NCI-H2171 (cell line): ENCODE measurements around the gene SNRPA1.

Experiments
- DNase-seq: peaks from one replicate; lab custom pipeline; 2025; lab: John Stamatoyannopoulos, UW

SNRPA1 gene

GRCh38 chr15:101294731-101295606 is at the start of gene SNRPA1:
Gene SNRPA1 (minus strand): TSS chr15:101295248. CDS start chr15:101295178, 70 bp downstream.
- peak; percentile 94 for DNase-seq

- DNase-seq, result no peak
Measured at GRCh38 chr15:101342056-101342455, 47.0 kb upstream of the SNRPA1 start.

DNA sequence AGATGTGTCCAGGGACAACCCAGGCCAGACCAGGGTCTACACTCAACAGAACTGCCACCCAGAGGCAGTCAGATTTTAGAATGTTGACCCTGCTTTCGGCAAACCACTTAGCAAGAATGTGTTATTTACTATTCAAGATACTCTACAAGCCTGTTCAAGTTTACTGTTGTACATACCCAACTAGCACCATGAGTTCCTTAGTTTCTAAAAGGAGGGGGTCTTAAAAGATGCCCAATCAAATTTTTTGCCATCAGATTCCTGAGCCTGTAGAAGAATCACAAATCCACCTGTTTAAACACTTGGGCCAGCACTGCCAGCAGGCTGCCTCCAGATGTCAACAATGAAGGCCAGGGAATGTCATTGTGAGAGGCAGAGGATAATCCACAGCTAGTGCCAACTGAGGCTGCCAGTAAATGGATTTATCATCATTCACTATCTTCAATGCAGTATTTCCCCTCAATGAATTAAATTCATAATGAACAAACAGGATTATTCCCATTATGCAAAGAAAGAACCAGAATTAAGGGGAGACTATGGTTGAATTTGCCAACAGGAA is 43.5 kb upstream of the SNRPA1 start:
- no peak for DNase-seq

DNA sequence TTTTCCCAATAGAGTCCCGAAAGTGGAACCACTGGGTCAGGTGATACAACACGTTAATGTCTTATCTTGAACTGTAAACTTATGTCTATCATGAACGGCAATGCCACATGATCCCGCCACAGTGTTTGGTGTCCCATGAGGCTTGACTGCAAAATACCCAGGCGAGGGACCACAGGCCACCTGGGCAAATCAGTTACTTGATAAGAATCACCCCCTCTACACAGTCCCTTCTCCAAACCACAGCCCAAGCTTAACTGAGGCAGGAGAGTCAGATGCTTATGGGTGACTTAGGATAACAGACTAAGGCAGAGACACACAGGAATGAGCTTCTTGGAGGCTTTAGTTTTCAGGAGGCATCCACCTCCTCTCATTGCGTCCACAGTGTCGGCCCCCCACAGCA is 42.9 kb upstream of the SNRPA1 start:
- no peak for DNase-seq

- DNase-seq, result peak; percentile 75
Measured at GRCh38 chr15:101333907-101334789, 39.1 kb upstream of the SNRPA1 start.

- DNase-seq, result no peak
Measured at GRCh38 chr15:101332061-101332467, 37.0 kb upstream of the SNRPA1 start.

- no peak for DNase-seq
Measured at GRCh38 chr15:101329867-101330380, 34.9 kb upstream of the SNRPA1 start.

- no peak for DNase-seq
Measured at GRCh38 chr15:101329309-101329863, 34.3 kb upstream of the SNRPA1 start.

GRCh38 chr15:101328001-101328400 is 33.0 kb upstream of the SNRPA1 start:
- no peak for DNase-seq

GRCh38 chr15:101327147-101327740 is 32.2 kb upstream of the SNRPA1 start:
- no peak for DNase-seq

DNA sequence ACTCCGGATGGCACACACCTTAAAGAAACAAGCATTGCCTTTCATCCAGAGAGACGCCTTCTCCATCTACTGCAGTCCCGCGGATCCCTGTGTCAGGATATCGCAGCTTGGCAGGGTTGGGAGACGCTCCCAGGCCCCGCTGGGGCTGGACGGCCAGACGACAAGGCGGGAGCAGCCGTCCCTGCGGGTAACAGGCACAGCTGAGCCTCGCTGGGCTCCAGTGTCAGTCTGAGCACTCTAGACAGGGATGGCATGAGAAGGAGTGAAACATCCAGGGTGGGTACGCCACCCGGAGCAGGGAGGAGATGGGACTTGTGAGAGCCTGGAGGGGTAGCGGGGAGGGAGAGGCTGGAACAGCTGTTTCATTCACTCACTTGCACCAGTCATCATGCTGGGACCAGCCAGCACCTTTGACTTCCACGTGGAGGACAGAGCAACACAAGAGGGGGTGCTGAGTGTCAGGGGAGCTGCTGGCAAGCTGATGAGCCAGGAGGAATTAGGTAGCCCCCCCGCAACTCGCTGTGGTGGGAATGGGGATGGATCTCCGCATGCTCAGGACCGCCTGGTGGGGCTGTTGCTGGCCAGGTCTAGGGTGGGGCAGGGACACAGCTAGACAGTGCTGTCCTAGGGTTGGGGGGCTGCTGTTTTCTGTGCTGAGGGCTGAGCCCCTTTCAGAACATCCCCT is 31.6 kb upstream of the SNRPA1 start:
- no peak for DNase-seq

GRCh38 chr15:101326026-101326315 is 30.9 kb upstream of the SNRPA1 start:
- DNase-seq, result no peak

DNA sequence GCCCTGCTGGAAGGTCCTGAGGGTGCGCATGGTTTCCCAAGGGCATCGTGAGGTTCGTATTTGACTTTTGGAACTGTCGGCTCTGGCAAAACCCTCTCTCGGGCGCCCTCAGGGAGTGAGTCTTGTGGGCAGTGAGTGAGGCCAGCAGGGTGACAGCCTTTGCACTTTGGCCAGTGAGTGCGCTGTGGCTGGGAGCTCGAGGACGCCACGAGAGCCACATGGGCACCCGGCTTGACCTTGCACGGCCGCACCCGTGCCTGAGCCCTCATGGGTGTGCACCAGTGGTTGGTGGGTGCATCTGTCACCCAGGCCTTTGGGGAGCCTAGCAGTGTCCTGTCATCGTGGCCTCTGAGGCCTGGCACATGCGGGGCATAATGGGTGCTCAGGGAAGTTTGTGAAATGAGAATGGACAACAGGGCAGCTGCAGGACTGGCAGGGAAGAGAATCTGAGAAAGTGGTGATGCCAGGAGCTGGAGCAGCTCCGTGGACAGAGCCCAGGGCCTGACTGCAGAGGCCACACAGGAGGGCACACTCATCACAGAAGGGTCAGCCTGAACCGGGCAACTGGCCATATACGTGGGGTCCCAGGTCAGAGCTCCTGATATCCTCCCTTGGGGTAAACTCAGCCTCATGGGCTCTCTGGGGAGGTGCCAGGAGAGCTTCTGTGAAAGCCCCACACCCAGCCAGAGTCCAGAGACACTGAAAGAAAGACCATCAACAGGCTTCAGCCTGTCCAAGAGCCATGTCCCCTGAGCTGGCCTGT is 30.4 kb upstream of the SNRPA1 start:
- DNase-seq, result no peak

DNA sequence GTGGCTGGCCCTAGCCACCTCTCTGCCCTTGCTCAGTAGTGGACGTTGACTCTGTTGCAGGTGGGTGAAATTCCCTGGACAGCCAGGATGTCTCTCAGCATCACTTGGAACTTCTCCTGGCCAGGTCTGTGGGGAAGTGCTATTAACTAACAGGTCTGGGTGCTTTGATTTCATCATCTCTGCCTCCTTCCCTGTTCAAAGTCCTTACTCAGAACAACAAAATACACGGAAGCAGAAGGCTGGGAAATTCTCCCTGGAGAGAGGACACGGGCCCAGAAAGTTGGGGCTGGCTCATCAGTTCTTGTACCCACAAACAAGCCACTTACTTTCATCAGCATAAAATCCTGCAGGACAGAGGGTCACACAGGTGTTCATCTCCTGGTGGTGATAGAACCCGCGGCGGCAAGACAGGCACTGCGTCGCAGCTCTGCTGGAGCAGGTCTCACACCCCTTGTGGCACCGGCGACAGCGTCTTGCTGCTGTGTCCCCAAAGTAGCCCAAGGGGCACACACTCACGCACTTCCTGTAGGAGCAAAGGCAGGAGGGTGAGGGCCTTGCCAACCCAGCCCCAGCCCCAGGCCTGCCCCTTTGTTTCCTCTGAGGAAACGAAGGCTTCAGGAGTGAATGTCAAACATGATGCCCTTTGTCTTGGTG is 29.6 kb upstream of the SNRPA1 start:
- DNase-seq, result no peak

- DNase-seq, result no peak
Measured at GRCh38 chr15:101323793-101324523, 28.9 kb upstream of the SNRPA1 start.

DNA sequence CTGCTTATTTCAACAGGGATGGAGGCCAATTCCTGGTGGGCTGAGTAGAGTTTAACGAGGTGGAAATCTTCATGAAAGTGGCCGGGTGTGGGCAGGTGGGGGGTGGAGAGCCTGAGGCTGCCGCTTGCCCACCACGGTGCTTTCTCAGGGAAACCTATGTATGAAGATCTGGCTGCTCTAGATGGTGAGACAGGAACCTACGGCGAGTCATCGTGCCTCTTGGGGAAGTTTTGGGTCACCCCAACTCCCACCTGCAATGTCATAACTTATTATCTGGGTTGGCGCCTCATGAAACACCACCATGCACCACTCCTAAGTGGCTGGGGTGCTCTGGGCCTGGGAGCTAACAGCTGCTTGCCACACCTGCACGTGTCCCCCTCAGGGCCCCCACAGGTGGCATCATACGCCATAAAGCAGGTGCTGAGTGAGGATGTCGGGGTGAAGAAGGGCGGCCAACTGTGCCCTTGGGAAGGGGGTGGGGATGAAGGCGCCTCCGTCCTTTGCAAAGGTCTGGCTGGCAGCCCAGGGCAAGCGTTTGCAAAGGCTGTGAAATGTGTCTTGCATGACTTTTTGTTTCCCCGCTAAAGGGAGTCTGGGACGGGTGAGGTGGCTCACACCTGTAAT is 27.9 kb upstream of the SNRPA1 start:
- DNase-seq, result no peak

DNA sequence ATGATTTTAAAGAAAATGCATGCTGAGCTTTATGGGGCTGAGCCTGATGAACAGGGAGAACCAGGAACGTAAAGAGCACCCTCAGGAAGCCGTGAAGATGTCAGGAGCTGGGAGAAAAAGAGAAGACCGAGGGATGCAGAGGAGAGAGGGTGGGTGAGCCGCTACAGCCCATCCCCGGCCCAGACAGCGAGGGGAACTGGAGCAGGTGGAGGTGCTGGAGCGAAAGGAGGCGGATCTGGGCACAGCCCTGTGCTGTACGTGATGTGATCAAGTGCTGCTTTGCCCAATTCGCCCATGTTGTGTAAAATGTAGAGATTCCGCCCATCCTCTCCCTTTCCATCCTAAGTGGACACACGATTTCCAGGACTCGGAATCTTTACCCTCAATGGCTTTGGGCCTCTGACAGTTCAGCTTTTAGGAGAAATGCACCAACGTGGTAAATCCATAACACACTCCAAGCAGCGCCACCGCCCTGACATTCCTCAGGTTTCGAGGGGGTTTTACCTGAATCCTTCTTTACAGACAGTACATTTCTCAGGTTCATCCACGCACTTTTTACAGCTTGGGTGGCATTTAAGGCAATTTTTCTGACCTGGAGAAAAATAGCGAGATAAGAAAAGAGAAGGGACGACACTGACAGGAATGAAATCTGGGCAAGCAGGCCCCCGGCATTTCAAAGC is 27.1 kb upstream of the SNRPA1 start:
- DNase-seq, result no peak

DNA sequence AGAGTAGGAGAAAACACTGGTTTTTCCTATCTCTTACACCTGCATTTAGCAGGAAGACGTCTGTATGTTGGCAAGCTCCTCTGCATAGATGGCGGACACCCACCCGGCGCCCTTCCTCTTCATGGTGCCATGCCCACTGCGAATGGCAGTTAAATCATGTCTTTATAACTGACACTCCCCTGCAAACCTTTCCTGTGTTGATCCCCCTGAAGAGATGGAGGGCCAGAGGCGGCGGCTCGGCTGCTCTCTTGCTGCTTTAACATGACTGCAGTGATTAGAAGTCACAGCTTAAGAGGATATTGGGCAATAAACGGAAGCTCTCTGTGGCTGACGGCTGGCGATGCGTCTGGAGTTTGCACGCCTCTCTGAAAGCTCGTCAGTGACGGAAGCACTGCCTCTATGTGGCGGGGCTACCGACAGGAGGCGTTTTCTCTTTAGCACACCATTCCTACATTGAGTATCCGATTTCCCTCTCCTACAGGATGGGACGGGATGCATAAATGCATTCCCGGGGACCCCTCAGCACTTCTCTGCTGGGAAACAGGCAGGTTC is 25.5 kb upstream of the SNRPA1 start:
- no peak for DNase-seq
